GDM1 (cell line): Measurements from ENCODE around the gene NGLY1.

ENCODE experiments used
- DNase-seq: peaks from one replicate; lab custom pipeline; 2025; lab: John Stamatoyannopoulos, UW

The NGLY1 gene

GRCh38 chr3:25783661-25784512 is 644 bp upstream of the NGLY1 start:
- DNase-seq = peak; percentile 72

GRCh38 chr3:25782636-25782937 is 656 bp downstream of the NGLY1 start:
- no peak for DNase-seq

- no peak for DNase-seq
Measured at GRCh38 chr3:25781758-25782594, 1.3 kb downstream of the NGLY1 start.

GRCh38 chr3:25781145-25781757 is 2.0 kb downstream of the NGLY1 start:
- no peak for DNase-seq

- DNase-seq = no peak
Measured at GRCh38 chr3:25780618-25781017, 2.6 kb downstream of the NGLY1 start.

- no peak for DNase-seq
Measured at GRCh38 chr3:25775936-25776335, 7.3 kb downstream of the NGLY1 start.

- DNase-seq = no peak
Measured at GRCh38 chr3:25768851-25769250, 14.4 kb downstream of the NGLY1 start.

GRCh38 chr3:25751725-25752124 is 31.5 kb downstream of the NGLY1 start:
- no peak for DNase-seq

- no peak for DNase-seq
Measured at GRCh38 chr3:25751048-25751447, 32.2 kb downstream of the NGLY1 start.

- DNase-seq = no peak
Measured at GRCh38 chr3:25749031-25749581, 34.1 kb downstream of the NGLY1 start.

- DNase-seq = no peak
Measured at GRCh38 chr3:25748189-25748588, 35.1 kb downstream of the NGLY1 start.

GRCh38 chr3:25747033-25747432 is 36.2 kb downstream of the NGLY1 start:
- no peak for DNase-seq

GRCh38 chr3:25744470-25744869 is 38.8 kb downstream of the NGLY1 start:
- no peak for DNase-seq

- no peak for DNase-seq
Measured at GRCh38 chr3:25728101-25728500, 55.1 kb downstream of the NGLY1 start.

GRCh38 chr3:25727316-25727715 is 55.9 kb downstream of the NGLY1 start:
- no peak for DNase-seq

- no peak for DNase-seq
Measured at GRCh38 chr3:25725810-25726209, 57.4 kb downstream of the NGLY1 start.

GRCh38 chr3:25724948-25725645 is 58.1 kb downstream of the NGLY1 start:
- DNase-seq = no peak

GRCh38 chr3:25723802-25724201 is 59.4 kb downstream of the NGLY1 start:
- no peak for DNase-seq

GRCh38 chr3:25719321-25719720 is 63.9 kb downstream of the NGLY1 start:
- DNase-seq = no peak

GRCh38 chr3:25713341-25713985 is 69.8 kb downstream of the NGLY1 start:
- DNase-seq = no peak

GRCh38 chr3:25711090-25711489 is 72.2 kb downstream of the NGLY1 start:
- no peak for DNase-seq
